HepG2 (cell line): ENCODE results near the gene DVL3. TPM values are rescaled to one million over a fixed set of nuclear protein-coding genes. Genes with fewer than 3 reads are reported as not detected.

Experiments
- CREB1 ChIP-seq, 2 experiments: fragments of 450-650 bp in 1 of 2; IDR thresholded peaks; 2 replicates each; pipeline ENCODE4 v1.6.1; 2016 to 2017; ENCODE audit warnings: control low read depth in 1 of 2, mild to moderate bottlenecking in 1 of 2, missing compliant biosample characterization in 1 of 2, missing genetic modification characterization in 1 of 2
- ELF1 ChIP-seq: sonication (generic); formaldehyde crosslinking; IDR thresholded peaks from 2 replicates; pipeline ENCODE4 v1.4.0; 2020; ENCODE audit warnings: missing genetic modification reagents
- NFKBIZ ChIP-seq: IDR thresholded peaks from 2 replicates; pipeline ENCODE4 v1.6.1; 2018; ENCODE audit warnings: missing genetic modification reagents, missing compliant biosample characterization
- SUZ12 ChIP-seq: fragments of 150-350 bp; IDR thresholded peaks from 2 replicates; pipeline ENCODE4 v1.6.1; 2014; ENCODE audit warnings: low read depth, low read length
- TCF7 ChIP-seq: sonication (generic); IDR thresholded peaks from 2 replicates; pipeline ENCODE4 v1.6.1; 2016; ENCODE audit warnings: antibody characterized with exemption, low read depth
- ZFP62 ChIP-seq: sonication (generic); formaldehyde crosslinking; IDR thresholded peaks from 2 replicates; pipeline ENCODE4 v1.4.0; 2020; ENCODE audit warnings: missing genetic modification reagents
- ZNF205 ChIP-seq: IDR thresholded peaks from 2 replicates; pipeline ENCODE4 v1.6.1; 2018; ENCODE audit warnings: missing biosample characterization, missing genetic modification reagents
- ZNF230 ChIP-seq: sonication (generic); formaldehyde crosslinking; IDR thresholded peaks from 2 replicates; pipeline ENCODE4 v1.4.0; 2020; ENCODE audit warnings: mild to moderate bottlenecking, missing genetic modification reagents
- ZNF354B ChIP-seq: sonication (generic); formaldehyde crosslinking; IDR thresholded peaks from 2 replicates; pipeline ENCODE4 v1.8.0; 2022; ENCODE audit warnings: mild to moderate bottlenecking, missing genetic modification reagents
- ZNF510 ChIP-seq: sonication (generic); formaldehyde crosslinking; IDR thresholded peaks from 2 replicates; pipeline ENCODE4 v1.4.0; 2020; ENCODE audit warnings: low read depth, mild to moderate bottlenecking, missing genetic modification reagents
- ZNF550 ChIP-seq: sonication (generic); formaldehyde crosslinking; IDR thresholded peaks from 2 replicates; pipeline ENCODE4 v1.4.0; 2020; ENCODE audit warnings: mild to moderate bottlenecking, missing genetic modification reagents, borderline replicate concordance
- ZNF572 ChIP-seq: sonication (generic); formaldehyde crosslinking; IDR thresholded peaks from 2 replicates; pipeline ENCODE4 v1.5.1; 2020; ENCODE audit warnings: mild to moderate bottlenecking, missing genetic modification reagents
- ZNF615 ChIP-seq: sonication (generic); formaldehyde crosslinking; IDR thresholded peaks from 2 replicates; pipeline ENCODE4 v1.5.0; 2020; ENCODE audit warnings: mild to moderate bottlenecking, missing genetic modification reagents, borderline replicate concordance
- ZNF703 ChIP-seq: sonication (generic); formaldehyde crosslinking; IDR thresholded peaks from 2 replicates; pipeline ENCODE4 v1.5.1; 2020; ENCODE audit warnings: missing genetic modification reagents, mild to moderate bottlenecking, moderate library complexity, borderline replicate concordance
- ZNF788 ChIP-seq: sonication (generic); formaldehyde crosslinking; IDR thresholded peaks from 2 replicates; pipeline ENCODE4 v1.5.0; 2020; ENCODE audit warnings: mild to moderate bottlenecking, missing genetic modification reagents, borderline replicate concordance
- ZNF792 ChIP-seq: IDR thresholded peaks from 2 replicates; pipeline ENCODE4 v1.6.1; 2016
- polyA plus RNA-seq, 8 experiments: library from polyadenylated mRNA; depleted of rRNA in 3 of 8; stranded (reverse) in 7 of 8; unstranded in 1 of 8; fragments of >200 nt; fragmentation: Illumina TruSeq in 4 of 8; extraction: Trizol in 4 of 8; gene quantifications; 2 replicates each; pipeline versions ENCODE4 v1.2.1 to v1.2.3, GENCODE V29; 2011 to 2016; ENCODE audit warnings: low read depth in 4 of 8, missing spikeins in 1 of 8, mixed read lengths in 1 of 8; ENCODE audit not compliant: insufficient read depth in 1 of 8
- total RNA-seq, 5 experiments: library from RNA; depleted of rRNA; stranded (reverse); fragments of >200 nt; fragmentation: Illumina TruSeq; extraction: Trizol; gene quantifications; 2 replicates each; pipeline ENCODE4 v1.2.3, GENCODE V29; 2016; ENCODE audit warnings: low read depth in 1 of 5
- TF ChIP-seq, protein P1 (sequence below): sonication (generic); formaldehyde crosslinking; IDR thresholded peaks from 2 replicates; pipeline ENCODE4 v1.8.0; 2022; ENCODE audit warnings: missing genetic modification reagents, mild to moderate bottlenecking, moderate library complexity, borderline replicate concordance
- TF ChIP-seq, protein P2 (sequence below): sonication (generic); formaldehyde crosslinking; IDR thresholded peaks from 2 replicates; pipeline ENCODE4 v1.5.0; 2020; ENCODE audit warnings: mild to moderate bottlenecking, missing genetic modification reagents, borderline replicate concordance
- TF ChIP-seq, protein P3 (sequence below): sonication (generic); formaldehyde crosslinking; IDR thresholded peaks from 2 replicates; pipeline ENCODE4 v1.5.1; 2020; ENCODE audit warnings: missing genetic modification reagents, mild to moderate bottlenecking, borderline replicate concordance

DVL3 gene
- total and polyA plus RNA-seq, 2 of the 13 experiments (the other 11 are each of a cell fraction or from before 2014, with no cell fraction given) = 29.0 to 36.1 TPM

DNA sequence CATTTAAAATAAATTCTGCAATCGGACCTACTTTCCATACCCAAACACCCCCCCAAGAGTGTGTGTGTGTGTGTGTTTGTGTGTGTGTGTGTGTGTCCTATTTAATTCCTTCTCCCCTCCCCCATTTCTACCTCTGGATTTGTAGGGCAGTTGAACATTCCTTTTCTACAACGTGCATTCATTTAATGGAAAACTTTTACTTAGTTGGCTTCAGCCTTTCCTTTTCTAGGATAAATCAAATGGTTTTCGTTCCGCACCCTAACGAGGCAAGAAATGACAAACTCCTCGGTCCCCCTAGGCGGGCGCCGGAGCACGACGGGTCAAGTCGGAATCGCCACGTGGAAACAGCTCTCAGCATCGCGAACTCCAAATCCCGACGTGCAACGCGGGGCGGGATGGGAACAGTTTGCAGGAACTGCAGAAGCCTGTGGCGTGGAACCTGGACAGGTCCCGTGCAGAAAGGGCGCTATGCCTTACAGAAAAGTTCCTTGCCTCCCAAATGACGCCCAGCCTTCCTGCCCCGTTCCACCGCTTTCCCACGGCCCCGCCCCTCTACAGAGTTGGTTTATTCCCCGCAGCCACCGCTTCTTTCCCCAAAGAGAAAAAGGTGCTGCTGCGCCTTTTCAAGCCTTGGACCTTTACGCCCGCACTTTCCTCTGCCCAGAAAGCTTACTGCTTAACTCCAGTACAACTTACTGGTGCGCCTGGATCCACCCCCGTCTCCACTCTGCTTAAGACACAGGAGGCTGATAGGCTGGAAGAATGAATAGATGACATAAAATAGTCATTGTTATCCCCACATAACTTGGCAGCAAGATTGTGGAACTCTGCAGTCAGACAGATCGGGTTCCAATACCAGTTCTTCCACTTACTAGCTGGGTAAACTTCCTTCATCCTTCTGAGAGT is 21.1 kb upstream of the DVL3 start (continued):
- TF ChIP-seq NFKBIZ (CRISPR knock-in tag) (no peak), ZNF792 (CRISPR knock-in tag) (peak; percentile 69; the same call in 1 of the 2 replicates), ZNF205 (CRISPR knock-in tag) (peak; percentile 48; the same call in 1 of the 2 replicates), TCF7 (no peak), ZNF572 (CRISPR knock-in tag) (0 out of 2 replicates have a peak, but pooled peaks have one; percentile 47), ZNF510 (no peak), ZNF230 (CRISPR knock-in tag) (peak; percentile 81; the same call in 1 of the 2 replicates), SUZ12 (peak; percentile 41; the same call in 1 of the 2 replicates), ZNF354B (CRISPR knock-in tag) (0 out of 2 replicates have a peak, but pooled peaks have one; percentile 31), ZNF703 (CRISPR knock-in tag) (no peak), ELF1 (CRISPR knock-in tag) (peak; percentile 87), ZNF788 (CRISPR knock-in tag) (peak; percentile 85; the same call in 1 of the 2 replicates), ZNF550 (CRISPR knock-in tag) (no peak), CREB1 (IDR thresholded peaks at IDR 0.05) (no peak), CREB1 (CRISPR knock-in tag; IDR thresholded peaks at IDR 0.05) (peak; percentile 59; the same call in 1 of the 2 replicates), ZNF615 (CRISPR knock-in tag) (0 out of 2 replicates have a peak, but pooled peaks have one; percentile 9), ZFP62 (no peak)
- TF ChIP-seq, protein P1, sequence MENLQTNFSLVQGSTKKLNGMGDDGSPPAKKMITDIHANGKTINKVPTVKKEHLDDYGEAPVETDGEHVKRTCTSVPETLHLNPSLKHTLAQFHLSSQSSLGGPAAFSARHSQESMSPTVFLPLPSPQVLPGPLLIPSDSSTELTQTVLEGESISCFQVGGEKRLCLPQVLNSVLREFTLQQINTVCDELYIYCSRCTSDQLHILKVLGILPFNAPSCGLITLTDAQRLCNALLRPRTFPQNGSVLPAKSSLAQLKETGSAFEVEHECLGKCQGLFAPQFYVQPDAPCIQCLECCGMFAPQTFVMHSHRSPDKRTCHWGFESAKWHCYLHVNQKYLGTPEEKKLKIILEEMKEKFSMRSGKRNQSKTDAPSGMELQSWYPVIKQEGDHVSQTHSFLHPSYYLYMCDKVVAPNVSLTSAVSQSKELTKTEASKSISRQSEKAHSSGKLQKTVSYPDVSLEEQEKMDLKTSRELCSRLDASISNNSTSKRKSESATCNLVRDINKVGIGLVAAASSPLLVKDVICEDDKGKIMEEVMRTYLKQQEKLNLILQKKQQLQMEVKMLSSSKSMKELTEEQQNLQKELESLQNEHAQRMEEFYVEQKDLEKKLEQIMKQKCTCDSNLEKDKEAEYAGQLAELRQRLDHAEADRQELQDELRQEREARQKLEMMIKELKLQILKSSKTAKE = no peak
- TF ChIP-seq, protein P2, sequence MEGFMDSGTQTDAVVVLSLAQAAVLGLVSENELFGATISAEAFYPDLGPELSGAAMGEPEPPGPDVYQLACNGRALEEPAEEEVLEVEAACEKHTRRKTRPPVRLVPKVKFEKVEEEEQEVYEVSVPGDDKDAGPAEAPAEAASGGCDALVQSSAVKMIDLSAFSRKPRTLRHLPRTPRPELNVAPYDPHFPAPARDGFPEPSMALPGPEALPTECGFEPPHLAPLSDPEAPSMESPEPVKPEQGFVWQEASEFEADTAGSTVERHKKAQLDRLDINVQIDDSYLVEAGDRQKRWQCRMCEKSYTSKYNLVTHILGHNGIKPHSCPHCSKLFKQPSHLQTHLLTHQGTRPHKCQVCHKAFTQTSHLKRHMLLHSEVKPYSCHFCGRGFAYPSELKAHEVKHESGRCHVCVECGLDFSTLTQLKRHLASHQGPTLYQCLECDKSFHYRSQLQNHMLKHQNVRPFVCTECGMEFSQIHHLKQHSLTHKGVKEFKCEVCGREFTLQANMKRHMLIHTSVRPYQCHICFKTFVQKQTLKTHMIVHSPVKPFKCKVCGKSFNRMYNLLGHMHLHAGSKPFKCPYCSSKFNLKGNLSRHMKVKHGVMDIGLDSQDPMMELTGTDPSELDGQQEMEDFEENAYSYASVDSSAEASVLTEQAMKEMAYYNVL (CRISPR knock-in tag) = no peak
- TF ChIP-seq, protein P3, sequence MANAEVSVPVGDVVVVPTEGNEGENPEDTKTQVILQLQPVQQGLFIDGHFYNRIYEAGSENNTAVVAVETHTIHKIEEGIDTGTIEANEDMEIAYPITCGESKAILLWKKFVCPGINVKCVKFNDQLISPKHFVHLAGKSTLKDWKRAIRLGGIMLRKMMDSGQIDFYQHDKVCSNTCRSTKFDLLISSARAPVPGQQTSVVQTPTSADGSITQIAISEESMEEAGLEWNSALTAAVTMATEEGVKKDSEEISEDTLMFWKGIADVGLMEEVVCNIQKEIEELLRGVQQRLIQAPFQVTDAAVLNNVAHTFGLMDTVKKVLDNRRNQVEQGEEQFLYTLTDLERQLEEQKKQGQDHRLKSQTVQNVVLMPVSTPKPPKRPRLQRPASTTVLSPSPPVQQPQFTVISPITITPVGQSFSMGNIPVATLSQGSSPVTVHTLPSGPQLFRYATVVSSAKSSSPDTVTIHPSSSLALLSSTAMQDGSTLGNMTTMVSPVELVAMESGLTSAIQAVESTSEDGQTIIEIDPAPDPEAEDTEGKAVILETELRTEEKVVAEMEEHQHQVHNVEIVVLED (CRISPR knock-in tag) = peak; percentile 51; the same call in 1 of the 2 replicates
